H1 (cell line): ENCODE measurements around the gene MIOX. TPM values are rescaled to one million over a fixed set of nuclear protein-coding genes. Genes with fewer than 3 reads are reported as not detected.

Experiments
- CTCF ChIA-PET: fragments of 300-600 bp; sonication (Branson Sonifier 250); formaldehyde crosslinking; loops from one replicate; lab custom pipeline; 2021; ENCODE audit not compliant: partially characterized antibody; lab: Charles Lee
- POLR2A ChIA-PET: fragments of 300-600 bp; sonication (Branson Sonifier 250); formaldehyde crosslinking; loops from one replicate; lab custom pipeline; 2021; ENCODE audit warnings: inconsistent platforms; ENCODE audit not compliant: partially characterized antibody; lab: Charles Lee
- DNase-seq, 2 experiments: peaks; one replicate each; pipeline versions ENCODE4 v3.0.0 to v3.0.0-alpha.2; 2010 to 2022; ENCODE audit warnings: low spot score in 2 of 2, low read depth in 1 of 2, mixed read lengths in 1 of 2
- FAIRE-seq: peaks from 2 replicates; lab custom pipeline; 2011; peaks lifted over from hg19 to GRCh38; lab: Jason Lieb, UNC
- H2AFZ ChIP-seq: 2 replicates; pipeline ENCODE4 v1.8.1; 2012; ENCODE audit warnings: low read length, inconsistent platforms
- H2AK5ac ChIP-seq: 2 replicates; pipeline ENCODE4 v1.6.1; 2013; ENCODE audit warnings: low read depth, low read length
- H2BK120ac ChIP-seq: replicated peaks from 2 replicates; pipeline ENCODE3; 2013; ENCODE audit warnings: low read depth, low read length, inconsistent platforms
- H2BK12ac ChIP-seq: 2 replicates; pipeline ENCODE4 v1.6.1; 2013; ENCODE audit warnings: low read depth, low read length
- H2BK15ac ChIP-seq: 2 replicates; pipeline ENCODE4 v1.6.1; 2013; ENCODE audit warnings: low read length
- H2BK20ac ChIP-seq: 2 replicates; pipeline ENCODE4 v1.6.1; 2013; ENCODE audit warnings: low read length
- H2BK5ac ChIP-seq: 2 replicates; pipeline ENCODE4 v1.6.1; 2013; ENCODE audit warnings: low read depth, low read length
- H3K14ac ChIP-seq: 2 replicates; pipeline ENCODE4 v1.6.1; 2013; ENCODE audit warnings: inconsistent platforms; ENCODE audit not compliant: insufficient read length
- H3K18ac ChIP-seq: 2 replicates; pipeline ENCODE4 v1.6.1; 2013; ENCODE audit warnings: low read length; ENCODE audit errors: extremely low read depth
- H3K23ac ChIP-seq: 2 replicates; pipeline ENCODE4 v1.6.1; 2013; ENCODE audit warnings: inconsistent platforms; ENCODE audit not compliant: insufficient read length
- H3K23me2 ChIP-seq: 2 replicates; pipeline ENCODE4 v1.6.1; 2013; ENCODE audit warnings: low read depth, low read length
- H3K27ac ChIP-seq: 2 replicates; pipeline ENCODE4 v1.6.1; 2011; ENCODE audit warnings: low read depth, low read length, inconsistent platforms
- H3K27me3 ChIP-seq, 4 experiments: replicated peaks in 1 of 4; 1 replicate in 1 of 4; 2 replicates in 3 of 4; pipeline versions ENCODE4 v1.6.1 to v1.8.1; 2011 to 2013; ENCODE audit warnings: low read length in 3 of 4, mild to moderate bottlenecking in 3 of 4, inconsistent platforms in 2 of 4, mixed read lengths in 2 of 4, moderate library complexity in 1 of 4; ENCODE audit not compliant: control insufficient read depth in 3 of 4, insufficient read depth in 3 of 4; ENCODE audit errors: extremely low read depth in 1 of 4
- H3K36me3 ChIP-seq, 4 experiments: 2 replicates each; pipeline versions ENCODE4 v1.6.1 to v1.8.1; 2011 to 2013; ENCODE audit warnings: mild to moderate bottlenecking in 4 of 4, low read length in 3 of 4, moderate library complexity in 2 of 4, control low read depth in 1 of 4, inconsistent platforms in 1 of 4; ENCODE audit not compliant: insufficient read depth in 4 of 4, control insufficient read depth in 2 of 4
- H3K4ac ChIP-seq: replicated peaks from 2 replicates; pipeline ENCODE3; 2013; ENCODE audit warnings: low read length, low read depth, mixed read lengths, inconsistent platforms; ENCODE audit not compliant: insufficient read length
- H3K4me1 ChIP-seq, 4 experiments: replicated peaks in 1 of 4; 1 replicate in 1 of 4; 2 replicates in 3 of 4; pipeline versions ENCODE4 v1.6.1 to v1.8.1; 2011 to 2013; ENCODE audit warnings: low read length in 3 of 4, inconsistent platforms in 2 of 4, mixed read lengths in 1 of 4; ENCODE audit not compliant: insufficient read depth in 4 of 4, control insufficient read depth in 3 of 4
- H3K4me2 ChIP-seq, 2 experiments: 2 replicates each; pipeline versions ENCODE4 v1.6.1 to v1.8.1; 2011 to 2013; ENCODE audit warnings: low read depth in 2 of 2, low read length in 2 of 2, control low read depth in 1 of 2, inconsistent platforms in 1 of 2, mild to moderate bottlenecking in 1 of 2; ENCODE audit not compliant: insufficient read depth in 1 of 2
- H3K4me3 ChIP-seq, 4 experiments: fragments of 200-600, 300-600 bp in 1 of 4; sonication (generic), shearing (Covaris generic), sonication (Bioruptor Twin) in 1 of 4; 2 replicates each; pipeline versions ENCODE4 v1.5.1 to v1.8.1; 2011 to 2016; ENCODE audit warnings: low read length in 4 of 4, low read depth in 3 of 4, control low read depth in 2 of 4, inconsistent platforms in 2 of 4, mild to moderate bottlenecking in 2 of 4, mixed read lengths in 1 of 4, moderate library complexity in 1 of 4; ENCODE audit not compliant: insufficient read depth in 2 of 4; ENCODE audit errors: extremely low read depth in 1 of 4
- H3K56ac ChIP-seq: replicated peaks from 2 replicates; pipeline ENCODE3; 2013; ENCODE audit warnings: low read depth, mild to moderate bottlenecking, mixed read lengths, low read length, inconsistent platforms; ENCODE audit not compliant: insufficient read length
- H3K79me1 ChIP-seq: 2 replicates; pipeline ENCODE4 v1.6.1; 2013; ENCODE audit warnings: low read depth, low read length, control low read depth
- H3K79me2 ChIP-seq, 2 experiments: 2 replicates each; pipeline versions ENCODE4 v1.6.1 to v1.8.1; 2012 to 2013; ENCODE audit warnings: low read length in 2 of 2, mild to moderate bottlenecking in 2 of 2, inconsistent platforms in 1 of 2; ENCODE audit not compliant: insufficient read depth in 2 of 2, control insufficient read depth in 1 of 2
- H3K9ac ChIP-seq, 4 experiments: replicated peaks in 1 of 4; 1 replicate in 1 of 4; 2 replicates in 3 of 4; pipeline versions ENCODE4 v1.6.1 to v1.8.1; 2011 to 2013; ENCODE audit warnings: low read depth in 3 of 4, low read length in 3 of 4, control low read depth in 2 of 4, mild to moderate bottlenecking in 2 of 4, moderate library complexity in 2 of 4, inconsistent platforms in 1 of 4; ENCODE audit errors: extremely low read depth in 1 of 4
- H3K9me3 ChIP-seq, 2 experiments: 2 replicates each; pipeline versions ENCODE4 v1.6.1 to v1.8.1; 2012 to 2013; ENCODE audit warnings: mild to moderate bottlenecking in 2 of 2, moderate library complexity in 2 of 2, control low read depth in 1 of 2, inconsistent platforms in 1 of 2, low read depth in 1 of 2, low read length in 1 of 2, mixed read lengths in 1 of 2; ENCODE audit not compliant: insufficient read depth in 2 of 2
- H4K20me1 ChIP-seq, 2 experiments: replicated peaks in 1 of 2; 2 replicates each; pipeline versions ENCODE3 to v1.8.1; 2011 to 2013; ENCODE audit warnings: inconsistent platforms in 2 of 2, low read length in 2 of 2, mild to moderate bottlenecking in 1 of 2; ENCODE audit not compliant: insufficient read depth in 2 of 2, control insufficient read depth in 1 of 2
- H4K5ac ChIP-seq: 2 replicates; pipeline ENCODE4 v1.6.1; 2013; ENCODE audit warnings: low read length, low read depth, mixed read lengths, inconsistent platforms; ENCODE audit not compliant: insufficient read length
- H4K8ac ChIP-seq: 2 replicates; pipeline ENCODE4 v1.8.0; 2013; ENCODE audit warnings: mild to moderate bottlenecking, moderate library complexity, low read length, inconsistent platforms; ENCODE audit not compliant: insufficient read depth; ENCODE audit errors: extremely low read depth
- H4K91ac ChIP-seq: replicated peaks from 2 replicates; pipeline ENCODE3; 2013; ENCODE audit warnings: low read length, mixed read lengths, inconsistent platforms; ENCODE audit not compliant: insufficient read length
- CBX8 ChIP-seq: fragments of 300-800, 300-1000 bp; sonication (generic); IDR thresholded peaks from 2 replicates; pipeline ENCODE4 v1.7.1; 2016; ENCODE audit warnings: low read depth, low read length, borderline replicate concordance
- CREB1 ChIP-seq: IDR thresholded peaks from 2 replicates; pipeline ENCODE4 v1.6.1; 2012; ENCODE audit warnings: inconsistent platforms
- CTBP2 ChIP-seq: IDR thresholded peaks from 2 replicates; pipeline ENCODE4 v1.7.0; 2011; ENCODE audit warnings: borderline replicate concordance, mild to moderate bottlenecking, moderate library complexity, mixed read lengths, low read length; ENCODE audit not compliant: insufficient read depth, insufficient read length
- EP300 ChIP-seq, 2 experiments: IDR thresholded peaks; 1 replicate in 1 of 2; 2 replicates in 1 of 2; pipeline ENCODE4 v1.6.1; 2011 to 2012; ENCODE audit warnings: low read depth in 2 of 2, low read length in 2 of 2, mild to moderate bottlenecking in 2 of 2, borderline replicate concordance in 1 of 2, inconsistent platforms in 1 of 2, moderate library complexity in 1 of 2
- HDAC2 ChIP-seq, 2 experiments: fragments of 300-600 bp in 1 of 2; sonication (generic) in 1 of 2; IDR thresholded peaks; 2 replicates each; pipeline ENCODE4 v1.6.1; 2011 to 2012; ENCODE audit warnings: low read depth in 2 of 2, low read length in 2 of 2, mild to moderate bottlenecking in 2 of 2, moderate library complexity in 2 of 2, borderline replicate concordance in 1 of 2, inconsistent platforms in 1 of 2
- MAFK ChIP-seq: IDR thresholded peaks from 2 replicates; pipeline ENCODE4 v1.6.1; 2012; ENCODE audit warnings: low read depth, mild to moderate bottlenecking, improper control_type of control experiment, low read length
- POLR2A ChIP-seq, 2 experiments: IDR thresholded peaks; 1 replicate in 1 of 2; 2 replicates in 1 of 2; pipeline ENCODE4 v1.6.1; 2011; ENCODE audit warnings: low read depth in 2 of 2, low read length in 2 of 2, mild to moderate bottlenecking in 2 of 2; ENCODE audit errors: control extremely low read depth in 1 of 2
- RBBP5 ChIP-seq: IDR thresholded peaks from 2 replicates; pipeline ENCODE4 v1.7.1; 2012; ENCODE audit warnings: low read depth, mild to moderate bottlenecking, inconsistent platforms, low read length, moderate library complexity, borderline replicate concordance
- RNF2 ChIP-seq: fragments of 200-900, 300-1000 bp; sonication (generic); IDR thresholded peaks from 2 replicates; pipeline ENCODE4 v1.7.1; 2016; ENCODE audit warnings: borderline replicate concordance, low read depth, mild to moderate bottlenecking, antibody characterized with exemption, low read length; ENCODE audit not compliant: poor library complexity, severe bottlenecking; ENCODE audit errors: missing control alignments
- SIX5 ChIP-seq: IDR thresholded peaks from 2 replicates; pipeline ENCODE4 v1.6.1; 2011; ENCODE audit warnings: mild to moderate bottlenecking, low read depth, low read length
- SUZ12 ChIP-seq: fragments of 200-600 bp; sonication (generic); IDR thresholded peaks from 2 replicates; pipeline ENCODE4 v1.6.1; 2012; ENCODE audit warnings: mild to moderate bottlenecking, inconsistent platforms, low read length, moderate library complexity, mixed read lengths
- TCF12 ChIP-seq: IDR thresholded peaks from 2 replicates; pipeline ENCODE4 v1.6.1; 2011; ENCODE audit warnings: low read depth, mild to moderate bottlenecking, low read length
- TEAD4 ChIP-seq: IDR thresholded peaks from 2 replicates; pipeline ENCODE4 v1.6.1; 2012; ENCODE audit warnings: low read depth, low read length, inconsistent platforms, mixed read lengths
- WGBS, 2 experiments: shearing (Covaris generic) in 1 of 2; methylation state at CpG; one replicate each; pipeline versions ENCODE4 v1.1.6 to v1.1.7; 2013 to 2015; ENCODE audit warnings: low lambda C conversion rate in 2 of 2, mixed read lengths in 2 of 2, inconsistent platforms in 1 of 2, low coverage in 1 of 2, missing lambda C conversion rate in 1 of 2; ENCODE audit not compliant: insufficient replicate concordance in 2 of 2, insufficient coverage in 1 of 2, insufficient read length in 1 of 2; ENCODE audit errors: extremely low coverage in 1 of 2, missing lambda C conversion rate in 1 of 2; 5-methylcytosine and 5-hydroxymethylcytosine counted together
- polyA plus RNA-seq, 7 experiments: library from polyadenylated mRNA; depleted of rRNA in 3 of 7; stranded (reverse) in 5 of 7; unstranded in 2 of 7; fragments of >200 nt in 5 of 7; fragments of 200-250 nt in 2 of 7; gene quantifications; 1 replicate in 5 of 7; 2 replicates in 1 of 7; 4 replicates in 1 of 7; pipeline versions ENCODE4 v1.2.1 to v1.2.3, GENCODE V29; 2011 to 2013; ENCODE audit warnings: missing spikeins in 2 of 7, mixed read lengths in 2 of 7
- total RNA-seq: library from RNA; stranded (reverse); fragmentation: NEBNext Ultra II Directional; extraction: Animal tissue kit (Norgen Biotek cat#: 25700); gene quantifications from 2 replicates; pipeline ENCODE4 v1.2.1, GENCODE V29; 2021

Gene MIOX
- total and polyA plus RNA-seq, 2 of the 8 experiments (the other 6 are each of a cell fraction or from before 2014, with no cell fraction given), result 0.30 to 0.32 TPM

- Histone ChIP-seq H3K36me3 (peaks cover 0 to 12% (median 7%) of the 10 kb centered on the region in 4 experiments; a peak in 5 of 8 replicates), H2BK5ac (peak overlapping the region; percentile 24; the same call in 1 of the 2 replicates), H2AFZ (no peak overlapping the region), H2BK20ac (no peak overlapping the region), H3K27ac (no peak overlapping the region), H3K27me3 (no peaks in the 10 kb centered on the region), H3K14ac (no peak overlapping the region), H3K79me2 (peaks cover 10 to 31% of the 10 kb centered on the region in 2 experiments), H3K4me1 (no peaks in the 10 kb centered on the region), H3K79me1 (peaks cover 13% of the 10 kb centered on the region; the same call in 1 of the 2 replicates), H4K8ac (no peak overlapping the region), H3K9me3 (no peaks in the 10 kb centered on the region), H3K4me3 (no peak overlapping the region), H2BK15ac (no peak overlapping the region), H3K18ac (no peak overlapping the region), H3K56ac (no peak overlapping the region)
- DNase-seq (no peak), FAIRE-seq (no peak)
- ChIA-PET CTCF (interaction anchor here (0.6 to 1.0 kb wide), 4 partner anchors 9 to 73 kb away, joined by 3 to 4 read pairs (median 3); partner anchors contain the start of gene SCO2), POLR2A (interaction anchor here (0.7 to 1.1 kb wide), 3 partner anchors 8 to 55 kb away, joined by 3 read pairs; no protein-coding TSS in a partner anchor)
- TF ChIP-seq MAFK (no peak), SIX5 (no peak), RNF2 (no peak), POLR2A (IDR thresholded peaks at IDR 0.05; ENCODE audit: control extremely low read depth in 1 of 2, low read depth in 2 of 2, low read length in 2 of 2) (no peak), TCF12 (no peak), CREB1 (no peak), RBBP5 (no peak), SUZ12 (no peak), EP300 (IDR thresholded peaks at IDR 0.05; ENCODE audit: borderline replicate concordance in 1 of 2, low read depth in 2 of 2, low read length in 2 of 2) (no peak), TEAD4 (no peak), CTBP2 (no peak), HDAC2 (IDR thresholded peaks at IDR 0.05; ENCODE audit: borderline replicate concordance in 1 of 2, low read depth in 2 of 2, low read length in 2 of 2) (no peak), CBX8 (no peak)
- TF ChIP-seq, all 59 proteins: peak for 0
- no peaks in the 10 kb centered on the region for H3K23me2 ChIP-seq
- H3K23ac ChIP-seq, result no peak overlapping the region
- no peak overlapping the region for H2BK12ac ChIP-seq
- H4K20me1 ChIP-seq, result peaks cover 9 to 18% of the 10 kb centered on the region in 2 experiments
- no peak overlapping the region for H2AK5ac ChIP-seq
- no peak overlapping the region for H4K5ac ChIP-seq
- WGBS, 2 experiments, result 93% methylated on average over 16 of the region's 16 CpGs; no CpG with 5 or more reads in 1 of the 2 experiments
- H3K4ac ChIP-seq, result no peak overlapping the region
- no peak overlapping the region for H2BK120ac ChIP-seq
- no peak overlapping the region for H4K91ac ChIP-seq
- no peak overlapping the region for H3K4me2 ChIP-seq
- no peak overlapping the region for H3K9ac ChIP-seq
Measured at GRCh38 chr22:50516891-50517290, 30.2 kb downstream of the MIOX start.
